Mesenchymal stem cell (in vitro differentiated cells and primary cell): ENCODE measurements around the gene AHCYL2.

Source experiments
- DNase-seq: peaks from one replicate; pipeline ENCODE4 v3.0.0-alpha.2; 2013
- H2AFZ ChIP-seq: one replicate; pipeline ENCODE4 v1.6.1; 2013; ENCODE audit warnings: low read depth, mild to moderate bottlenecking, control low read depth, inconsistent platforms, low read length, moderate library complexity
- H2AK5ac ChIP-seq: 2 replicates; pipeline ENCODE4 v1.6.1; 2013; ENCODE audit warnings: low read length, moderate library complexity, mild to moderate bottlenecking, inconsistent platforms; ENCODE audit not compliant: severe bottlenecking
- H2BK120ac ChIP-seq: one replicate; pipeline ENCODE4 v1.6.1; 2013; ENCODE audit warnings: low read depth, mild to moderate bottlenecking, inconsistent platforms, low read length, moderate library complexity
- H2BK12ac ChIP-seq, 2 experiments: one replicate each; pipeline ENCODE4 v1.6.1; 2013; ENCODE audit warnings: inconsistent platforms in 2 of 2, low read length in 2 of 2, mild to moderate bottlenecking in 2 of 2, moderate library complexity in 2 of 2, control low read depth in 1 of 2
- H2BK15ac ChIP-seq: one replicate; pipeline ENCODE4 v1.6.1; 2013; ENCODE audit warnings: mild to moderate bottlenecking, low read depth, inconsistent platforms; ENCODE audit not compliant: poor library complexity, severe bottlenecking
- H2BK5ac ChIP-seq: 2 replicates; pipeline ENCODE4 v1.6.1; 2013; ENCODE audit warnings: low read depth, mild to moderate bottlenecking, low read length, control low read depth, inconsistent platforms; ENCODE audit not compliant: poor library complexity, severe bottlenecking
- H3K14ac ChIP-seq, 2 experiments: one replicate each; pipeline ENCODE4 v1.6.1; 2013; ENCODE audit warnings: inconsistent platforms in 2 of 2, low read length in 2 of 2, control low read depth in 1 of 2, mild to moderate bottlenecking in 1 of 2, moderate library complexity in 1 of 2
- H3K18ac ChIP-seq, 2 experiments: one replicate each; pipeline ENCODE4 v1.6.1; 2013; ENCODE audit warnings: inconsistent platforms in 2 of 2, low read length in 2 of 2, control low read depth in 1 of 2, low read depth in 1 of 2, mild to moderate bottlenecking in 1 of 2
- H3K23ac ChIP-seq, 2 experiments: one replicate each; pipeline ENCODE4 v1.6.1; 2013; ENCODE audit warnings: inconsistent platforms in 2 of 2, low read length in 2 of 2, mild to moderate bottlenecking in 2 of 2, moderate library complexity in 2 of 2, control low read depth in 1 of 2
- H3K27ac ChIP-seq: 2 replicates; pipeline ENCODE4 v1.5.1; 2013; ENCODE audit warnings: mild to moderate bottlenecking, moderate library complexity, low read length, control low read depth, inconsistent platforms; ENCODE audit not compliant: poor library complexity, severe bottlenecking
- H3K27me3 ChIP-seq, 2 experiments: 2 replicates each; pipeline versions ENCODE4 v1.6.1 to v1.7.0; 2013; ENCODE audit warnings: low read length in 2 of 2, mild to moderate bottlenecking in 2 of 2, moderate library complexity in 2 of 2, control low read depth in 1 of 2, inconsistent platforms in 1 of 2; ENCODE audit not compliant: control insufficient read depth in 1 of 2, insufficient read depth in 1 of 2
- H3K36me3 ChIP-seq, 2 experiments: 2 replicates each; pipeline versions ENCODE4 v1.6.1 to v1.7.0; 2013; ENCODE audit warnings: low read length in 2 of 2, control low read depth in 1 of 2, inconsistent platforms in 1 of 2, low read depth in 1 of 2, mild to moderate bottlenecking in 1 of 2; ENCODE audit not compliant: insufficient read depth in 2 of 2, control insufficient read depth in 1 of 2
- H3K4ac ChIP-seq, 2 experiments: one replicate each; pipeline ENCODE4 v1.6.1; 2013; ENCODE audit warnings: inconsistent platforms in 2 of 2, low read length in 2 of 2, mild to moderate bottlenecking in 2 of 2, moderate library complexity in 2 of 2, control low read depth in 1 of 2, low read depth in 1 of 2
- H3K4me1 ChIP-seq: 2 replicates; pipeline ENCODE4 v1.6.1; 2013; ENCODE audit warnings: low read depth, low read length, control low read depth; ENCODE audit not compliant: control insufficient read depth, insufficient read depth
- H3K4me2 ChIP-seq: 2 replicates; pipeline ENCODE4 v1.6.1; 2013; ENCODE audit warnings: low read length, mild to moderate bottlenecking, inconsistent platforms; ENCODE audit not compliant: poor library complexity, severe bottlenecking
- H3K4me3 ChIP-seq, 2 experiments: 2 replicates each; pipeline versions ENCODE4 v1.5.1 to v1.7.0; 2013; ENCODE audit warnings: low read length in 2 of 2, mild to moderate bottlenecking in 2 of 2, control low read depth in 1 of 2, low read depth in 1 of 2; ENCODE audit not compliant: insufficient read depth in 1 of 2
- H3K79me1 ChIP-seq: replicated peaks from 2 replicates; pipeline ENCODE4 v1.6.1; 2013; ENCODE audit warnings: mild to moderate bottlenecking, control low read depth, low read length, inconsistent platforms; ENCODE audit not compliant: poor library complexity, severe bottlenecking
- H3K9ac ChIP-seq: 2 replicates; pipeline ENCODE4 v1.7.0; 2013; ENCODE audit warnings: mild to moderate bottlenecking, low read length, moderate library complexity
- H3K9me3 ChIP-seq: 2 replicates; pipeline ENCODE4 v1.7.0; 2013; ENCODE audit warnings: mild to moderate bottlenecking, low read length; ENCODE audit not compliant: control insufficient read depth
- H4K8ac ChIP-seq: one replicate; pipeline ENCODE4 v1.6.1; 2013; ENCODE audit warnings: inconsistent platforms, mild to moderate bottlenecking, low read length, moderate library complexity
- H4K91ac ChIP-seq: one replicate; pipeline ENCODE4 v1.6.1; 2013; ENCODE audit warnings: mild to moderate bottlenecking, low read length, inconsistent platforms
- WGBS: methylation state at CpG from one replicate; pipeline ENCODE4 v1.1.7; 2013; ENCODE audit warnings: mixed read lengths; 5-methylcytosine and 5-hydroxymethylcytosine counted together

AHCYL2 gene

GRCh38 chr7:129371487-129371886 lies 146.7 kb downstream of the AHCYL2 start:
- Histone ChIP-seq H3K27ac (no peak overlapping the region), H4K8ac (no peak overlapping the region), H3K4ac (no peak overlapping the region), H3K4me1 (peaks cover 3% of the 10 kb centered on the region), H3K36me3 (no peaks in the 10 kb centered on the region), H3K23ac (no peak overlapping the region), H3K9ac (no peak overlapping the region), H3K9me3 (no peaks in the 10 kb centered on the region), H3K14ac (no peak overlapping the region), H2BK120ac (no peak overlapping the region), H4K91ac (no peak overlapping the region), H2AFZ (no peak overlapping the region), H3K79me1 (no peaks in the 10 kb centered on the region), H3K4me3 (no peak overlapping the region), H2BK5ac (no peak overlapping the region), H3K18ac (no peak overlapping the region), H2AK5ac (no peak overlapping the region), H2BK15ac (no peak overlapping the region), H3K4me2 (no peak overlapping the region), H3K27me3 (no peaks in the 10 kb centered on the region), H2BK12ac (no peak overlapping the region)
- 86% methylated on average over 3 of the region's 3 CpGs for WGBS
- DNase-seq: no peak

GRCh38 chr7:129373651-129374428 lies 149.0 kb downstream of the AHCYL2 start:
- Histone ChIP-seq H3K36me3 (no peaks in the 10 kb centered on the region), H2BK12ac (no peak overlapping the region), H3K4me3 (no peak overlapping the region), H3K23ac (no peak overlapping the region), H3K9ac (no peak overlapping the region), H2BK120ac (no peak overlapping the region), H2AFZ (no peak overlapping the region), H3K9me3 (no peaks in the 10 kb centered on the region), H2BK5ac (no peak overlapping the region), H3K27ac (no peak overlapping the region), H3K4me1 (no peaks in the 10 kb centered on the region), H3K27me3 (no peaks in the 10 kb centered on the region), H4K91ac (no peak overlapping the region), H3K18ac (no peak overlapping the region), H4K8ac (no peak overlapping the region), H3K4me2 (no peak overlapping the region), H3K14ac (no peak overlapping the region), H2AK5ac (no peak overlapping the region), H3K4ac (no peak overlapping the region), H3K79me1 (no peaks in the 10 kb centered on the region), H2BK15ac (no peak overlapping the region)
- WGBS: 99% methylated on average over 2 of the region's 3 CpGs
- DNase-seq: no peak

DNA sequence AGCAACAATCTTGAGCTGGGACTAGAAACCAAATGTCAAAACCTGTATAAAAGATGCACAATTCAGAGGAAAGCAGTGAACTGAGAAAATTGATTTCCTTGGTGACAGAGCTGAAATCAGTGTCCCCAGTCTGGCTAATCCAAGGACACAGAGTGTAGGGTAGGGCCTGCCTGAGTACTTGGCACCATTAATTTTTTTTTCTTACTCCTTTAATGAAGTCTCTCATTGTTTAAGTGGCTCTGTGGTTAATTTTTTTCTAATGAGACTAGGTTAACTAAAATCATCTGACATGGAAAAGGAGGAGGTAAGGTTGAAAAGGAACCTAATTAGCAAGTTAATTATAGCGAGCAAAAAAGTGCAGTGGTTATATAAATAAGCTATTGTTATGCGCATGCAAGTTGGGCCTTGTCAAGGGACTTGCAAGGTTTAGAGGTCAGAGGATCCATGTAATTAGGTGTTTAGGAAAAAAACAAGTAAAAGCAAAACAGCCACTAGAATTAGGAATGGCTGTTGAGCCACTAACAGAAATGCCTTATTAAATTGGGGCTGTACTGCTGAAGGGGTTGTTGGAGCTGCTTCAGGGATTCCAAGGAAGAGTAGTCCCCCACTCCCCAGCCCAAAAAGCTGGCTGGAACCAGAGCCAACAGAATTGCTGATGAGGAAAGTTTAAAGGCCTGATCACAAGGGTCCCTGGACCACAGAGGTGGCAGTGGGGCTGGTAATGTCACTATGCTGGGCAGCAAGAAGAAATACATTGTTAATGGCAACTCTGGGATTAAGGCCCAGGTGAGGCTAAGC lies 150.5 kb downstream of the AHCYL2 start:
- H3K4ac ChIP-seq: no peak overlapping the region
- H2AK5ac ChIP-seq: no peak overlapping the region
- peak overlapping the region; percentile 13 for H4K8ac ChIP-seq
- no peaks in the 10 kb centered on the region for H3K79me1 ChIP-seq
- H3K18ac ChIP-seq: no peak overlapping the region
- H3K4me3 ChIP-seq: no peak overlapping the region
- no peak overlapping the region for H2BK12ac ChIP-seq
- H3K27me3 ChIP-seq: no peaks in the 10 kb centered on the region
- no peak overlapping the region for H4K91ac ChIP-seq
- H3K4me1 ChIP-seq: no peaks in the 10 kb centered on the region
- no peak overlapping the region for H3K14ac ChIP-seq
- no peak overlapping the region for H3K23ac ChIP-seq
- no peak overlapping the region for H3K9ac ChIP-seq
- H3K4me2 ChIP-seq: no peak overlapping the region
- H3K36me3 ChIP-seq: peaks cover 0 to 4% of the 10 kb centered on the region in 2 experiments
- DNase-seq: no peak
- H3K9me3 ChIP-seq: no peaks in the 10 kb centered on the region
- 73% methylated on average over 2 of the region's 2 CpGs for WGBS
- H2BK5ac ChIP-seq: no peak overlapping the region
- no peak overlapping the region for H2AFZ ChIP-seq
- no peak overlapping the region for H3K27ac ChIP-seq
- no peak overlapping the region for H2BK15ac ChIP-seq
- no peak overlapping the region for H2BK120ac ChIP-seq

DNA sequence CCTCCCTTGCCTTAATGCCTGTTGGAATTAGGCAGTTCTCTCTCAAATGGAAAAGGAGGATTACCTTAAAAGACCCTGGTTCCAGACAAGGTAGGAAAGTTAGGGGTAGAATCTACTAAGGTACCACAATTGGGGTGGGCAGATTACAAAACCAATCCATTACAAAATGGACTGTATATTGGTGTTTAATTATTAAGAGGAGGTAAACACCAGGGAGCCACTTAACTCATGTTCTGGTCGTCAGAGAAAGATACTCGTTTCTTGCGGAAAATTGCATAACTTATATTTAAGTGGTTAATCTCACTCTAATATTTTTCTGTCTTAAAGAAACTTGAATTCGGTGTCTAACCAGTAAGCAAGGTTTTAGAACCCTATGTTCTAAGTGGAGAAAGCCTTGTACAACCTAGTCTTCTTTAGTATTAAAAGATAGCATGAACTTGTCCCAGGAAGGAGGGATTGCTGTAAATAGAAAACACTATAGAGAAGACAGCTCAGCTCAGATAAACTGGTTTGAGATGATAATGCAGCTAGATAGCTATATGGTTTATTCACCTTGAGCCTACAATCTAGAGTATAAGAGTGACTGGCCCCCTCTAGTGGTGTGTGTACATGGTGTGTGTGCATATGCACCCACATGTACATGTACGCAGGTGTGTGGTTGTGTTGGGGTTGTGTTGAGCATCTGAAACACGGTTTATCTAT lies 151.4 kb downstream of the AHCYL2 start:
- Histone ChIP-seq H3K9ac (no peak overlapping the region), H2BK12ac (no peak overlapping the region)
- WGBS: 92% methylated on average over 1 of the region's 6 CpGs

More for the DNA sequence above, 151.4 kb downstream of the AHCYL2 start:
- peak; percentile 41 for DNase-seq
- no peaks in the 10 kb centered on the region for H3K27me3 ChIP-seq
- H3K18ac ChIP-seq: no peak overlapping the region
- no peaks in the 10 kb centered on the region for H3K79me1 ChIP-seq
- H3K9me3 ChIP-seq: no peaks in the 10 kb centered on the region
- H3K4me1 ChIP-seq: no peaks in the 10 kb centered on the region
- no peak overlapping the region for H2BK15ac ChIP-seq
- no peak overlapping the region for H2BK120ac ChIP-seq
- no peak overlapping the region for H3K4ac ChIP-seq
- no peak overlapping the region for H3K23ac ChIP-seq
- no peak overlapping the region for H2AFZ ChIP-seq
- no peak overlapping the region for H3K4me2 ChIP-seq
- no peak overlapping the region for H3K14ac ChIP-seq
- no peak overlapping the region for H4K8ac ChIP-seq
- H3K27ac ChIP-seq: no peak overlapping the region
- peaks cover 0 to 4% of the 10 kb centered on the region in 2 experiments for H3K36me3 ChIP-seq
- no peak overlapping the region for H2BK5ac ChIP-seq
- no peak overlapping the region for H2AK5ac ChIP-seq
- no peak overlapping the region for H3K4me3 ChIP-seq
- no peak overlapping the region for H4K91ac ChIP-seq
